GM12878 (cell line): ENCODE data around the gene RGS6. TPM values are rescaled to one million over a fixed set of nuclear protein-coding genes. Genes with fewer than 3 reads are reported as not detected.

ENCODE experiments used
- ATAC-seq: fragments of 200-7000 bp; cut with Tn5 transposase; 3 replicates; pipeline ENCODE4 v1.9.1; 2020; ENCODE audit warnings: mild to moderate bottlenecking, moderate library complexity
- BruUV-seq: library from RNA; stranded (reverse); fragments of 400-500 nt; replicated peaks from 2 replicates; lab custom pipeline; 2021; lab: Mats Ljungman, UMichigan
- CTCF ChIA-PET: fragments of 300-600 bp; sonication (Branson Sonifier 250); formaldehyde crosslinking; extraction: SDS; loops from one replicate; lab custom pipeline; 2021; ENCODE audit warnings: inconsistent platforms; lab: Yijun Ruan, JAX
- POLR2A ChIA-PET: fragments of 350-600 bp; formaldehyde crosslinking; extraction: SDS; loops from one replicate; lab custom pipeline; 2021; ENCODE audit warnings: inconsistent platforms; lab: Charles Lee
- RAD21 ChIA-PET: fragments of 300-600 bp; sonication (Branson Sonifier 250); formaldehyde crosslinking; loops from one replicate; lab custom pipeline; 2023; ENCODE audit warnings: antibody characterized with exemption; ENCODE audit not compliant: unreplicated experiment; lab: Charles Lee
- SMC1A ChIA-PET: fragments of 300-600 bp; sonication (Branson Sonifier 250); formaldehyde crosslinking; loops from one replicate; lab custom pipeline; 2023; ENCODE audit not compliant: unreplicated experiment, uncharacterized antibody; lab: Charles Lee
- DNase-seq: peaks from one replicate; pipeline ENCODE4 v3.0.0-alpha.2; 2011; ENCODE audit warnings: low read depth, low spot score
- FAIRE-seq: peaks from 3 replicates; lab custom pipeline; 2011; peaks lifted over from hg19 to GRCh38; lab: Jason Lieb, UNC
- H2AFZ ChIP-seq: 2 replicates; pipeline ENCODE4 v1.6.0; 2011; ENCODE audit warnings: low read depth, low read length, control low read depth; ENCODE audit not compliant: control insufficient read depth
- H3K27ac ChIP-seq: 2 replicates; pipeline ENCODE4 v1.5.1; 2011; ENCODE audit warnings: control low read depth; ENCODE audit not compliant: control insufficient read depth, insufficient read depth
- H3K27me3 ChIP-seq, 2 experiments: replicated peaks in 1 of 2; 2 replicates each; pipeline versions ENCODE4 v1.6.0 to v1.6.1; 2011; ENCODE audit warnings: low read length in 1 of 2; ENCODE audit not compliant: control insufficient read depth in 2 of 2, insufficient read depth in 2 of 2
- H3K36me3 ChIP-seq, 2 experiments: 2 replicates each; pipeline ENCODE4 v1.5.1; 2011; ENCODE audit warnings: low read length in 1 of 2; ENCODE audit not compliant: control insufficient read depth in 2 of 2, insufficient read depth in 2 of 2
- H3K4me1 ChIP-seq: 2 replicates; pipeline ENCODE4 v1.6.1; 2011; ENCODE audit warnings: mild to moderate bottlenecking, low read length, moderate library complexity, mixed read lengths; ENCODE audit not compliant: control insufficient read depth, insufficient read depth
- H3K4me2 ChIP-seq: 2 replicates; pipeline ENCODE4 v1.6.0; 2011; ENCODE audit warnings: control low read depth; ENCODE audit not compliant: control insufficient read depth, insufficient read depth
- H3K4me3 ChIP-seq: fragments of 200-600 bp; sonication (generic); 2 replicates; pipeline ENCODE4 v1.5.1; 2016
- H3K79me2 ChIP-seq: 2 replicates; pipeline ENCODE4 v1.6.0; 2011; ENCODE audit warnings: low read length; ENCODE audit not compliant: control insufficient read depth, insufficient read depth
- H3K9ac ChIP-seq: 2 replicates; pipeline ENCODE4 v1.8.0; 2011; ENCODE audit warnings: low read length, control low read depth, mixed read lengths; ENCODE audit not compliant: control insufficient read depth, insufficient read depth
- H3K9me3 ChIP-seq: replicated peaks from 3 replicates; pipeline ENCODE4 v1.5.1; 2011; ENCODE audit warnings: mild to moderate bottlenecking, low read length; ENCODE audit not compliant: control insufficient read depth, insufficient read depth
- H4K20me1 ChIP-seq: 2 replicates; pipeline ENCODE4 v1.6.0; 2011; ENCODE audit not compliant: control insufficient read depth, insufficient read depth
- BCL11A ChIP-seq: IDR thresholded peaks from 2 replicates; pipeline ENCODE4 v1.6.1; 2011; ENCODE audit warnings: low read depth, low read length
- CHD2 ChIP-seq: IDR thresholded peaks from 2 replicates; pipeline ENCODE4 v1.6.1; 2011; ENCODE audit warnings: low read depth, low read length, improper control_type of control experiment, borderline replicate concordance
- CHD4 ChIP-seq: fragments of 200-600 bp; sonication (generic); IDR thresholded peaks from 2 replicates; pipeline ENCODE4 v1.6.1; 2016; ENCODE audit warnings: mild to moderate bottlenecking
- EP300 ChIP-seq, 2 experiments: fragments of 150-350 bp in 1 of 2; IDR thresholded peaks; 2 replicates each; pipeline ENCODE4 v1.6.1; 2011 to 2012; ENCODE audit warnings: low read depth in 2 of 2, low read length in 2 of 2, borderline replicate concordance in 1 of 2, improper control_type of control experiment in 1 of 2, inconsistent platforms in 1 of 2; ENCODE audit not compliant: control insufficient read depth in 1 of 2
- JUNB ChIP-seq: IDR thresholded peaks from 2 replicates; pipeline ENCODE4 v1.6.1; 2016; ENCODE audit warnings: antibody characterized with exemption, mild to moderate bottlenecking
- TCF12 ChIP-seq: IDR thresholded peaks from 2 replicates; pipeline ENCODE4 v1.6.1; 2011; ENCODE audit warnings: low read depth, mild to moderate bottlenecking, low read length
- TCF3 ChIP-seq: IDR thresholded peaks from 2 replicates; pipeline ENCODE4 v1.6.1; 2012; ENCODE audit warnings: low read depth, mild to moderate bottlenecking, low read length, borderline replicate concordance; ENCODE audit not compliant: insufficient read depth
- WGBS: methylation state at CpG from one replicate; pipeline ENCODE4 v1.1.6; 2016; ENCODE audit warnings: low lambda C conversion rate; ENCODE audit not compliant: insufficient replicate concordance, insufficient coverage; ENCODE audit errors: missing lambda C conversion rate; 5-methylcytosine and 5-hydroxymethylcytosine counted together
- in situ Hi-C: fragments of 300-500 bp; cut with MboI; formaldehyde crosslinking; loops from 9 replicates; pipeline ENCODE4 v1.14.3; 2018; ENCODE audit warnings: mixed read lengths
- intact Hi-C: fragments of 100-400 bp; cut with micrococcal nuclease; formaldehyde crosslinking; loops from one replicate; pipeline ENCODE4 v1.14.2; 2022; ENCODE audit not compliant: unreplicated experiment
- polyA plus RNA-seq, 11 experiments: library from polyadenylated mRNA; depleted of rRNA in 4 of 11; unstranded in 6 of 11; stranded (reverse) in 5 of 11; fragments of >200 nt; fragmentation: Nextera tagmentation in 4 of 11; fragmentation: Illumina TruSeq in 1 of 11; extraction: Ambion mirVana in 4 of 11; extraction: Trizol in 1 of 11; gene quantifications; 1 replicate in 1 of 11; 2 replicates in 10 of 11; pipeline versions ENCODE4 v1.2.1 to v1.2.3, GENCODE V29; 2011 to 2016; ENCODE audit warnings: inconsistent platforms in 2 of 11, missing spikeins in 2 of 11, low read depth in 1 of 11
- total RNA-seq, 4 experiments: library from RNA; depleted of rRNA in 3 of 4; stranded (reverse); fragments of >200 nt in 3 of 4; fragmentation: Illumina TruSeq in 1 of 4; extraction: Trizol in 1 of 4; gene quantifications; 2 replicates each; pipeline versions ENCODE4 v1.2.1 to v1.2.3, GENCODE V29; 2013 to 2021
- TF ChIP-seq, protein P1 (sequence below): fragments of 450-650 bp; conservative IDR thresholded peaks from 2 replicates; pipeline ENCODE4 v1.6.1; 2017; ENCODE audit warnings: mild to moderate bottlenecking, moderate library complexity

The RGS6 gene
- total and polyA plus RNA-seq, 10 of the 15 experiments (the other 5 are each of a cell fraction or from before 2014, with no cell fraction given) = 3.9 to 18.1 (median 12.4) TPM

DNA sequence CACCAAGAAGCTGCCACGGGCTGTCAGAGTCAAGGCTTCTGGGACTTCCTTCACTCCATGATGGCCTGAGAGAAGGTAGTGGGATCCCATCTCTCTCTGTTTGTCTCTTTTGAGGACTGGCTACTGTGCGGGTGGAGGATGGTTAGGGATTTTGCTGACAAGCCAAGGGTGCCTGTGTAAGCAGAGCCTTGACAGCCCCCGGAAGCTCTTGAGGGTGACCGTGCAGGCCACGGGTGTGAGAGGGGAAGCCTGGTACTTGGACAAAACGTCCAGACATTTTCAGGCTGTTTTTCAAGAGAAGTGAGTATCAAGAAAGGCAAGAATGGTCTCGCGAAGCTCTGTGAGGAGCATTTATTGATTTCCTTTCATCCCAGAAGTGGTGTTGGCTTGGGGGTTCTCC lies 609.3 kb downstream of the RGS6 start:
- no peaks in the 10 kb centered on the region for H4K20me1 ChIP-seq
- FAIRE-seq (no peak), ATAC-seq (no peak), DNase-seq (no peak)
- no peaks in the 10 kb centered on the region for H3K36me3 ChIP-seq
- H2AFZ ChIP-seq = no peak overlapping the region
- no peaks in the 10 kb centered on the region for H3K79me2 ChIP-seq
- intact Hi-C loops = no loop called here
- H3K27ac ChIP-seq = no peak overlapping the region
- H3K27me3 ChIP-seq = no peaks in the 10 kb centered on the region
- in situ Hi-C loops = no loop called here
- BruUV-seq = no TSS peak
- H3K4me2 ChIP-seq = no peak overlapping the region
- POLR2A ChIA-PET = no interaction called here
- 75% methylated on average over 8 of the region's 8 CpGs for WGBS
- no peak overlapping the region for H3K4me3 ChIP-seq
- no peaks in the 10 kb centered on the region for H3K9me3 ChIP-seq
- no peaks in the 10 kb centered on the region for H3K4me1 ChIP-seq
- RAD21 ChIA-PET = interaction anchor here (1.5 to 1.6 kb wide), 2 partner anchors 17 to 362 kb away, joined by 4 to 5 read pairs; no protein-coding TSS in a partner anchor
- CTCF ChIA-PET = interaction anchor here (0.7 to 1.1 kb wide), 2 partner anchors 73 to 409 kb away, joined by 3 read pairs; no protein-coding TSS in a partner anchor
- SMC1A ChIA-PET = interaction anchor here (0.7 to 1.4 kb wide), 6 partner anchors 10 to 84 kb away, joined by 3 to 4 read pairs (median 3); no protein-coding TSS in a partner anchor
- H3K9ac ChIP-seq = no peak overlapping the region
- TF ChIP-seq CHD4 (no peak), BCL11A (no peak), CHD2 (no peak), JUNB (no peak), TCF3 (no peak), TCF12 (no peak), EP300 (IDR thresholded peaks at IDR 0.05; ENCODE audit: borderline replicate concordance in 1 of 2, control insufficient read depth in 1 of 2, low read depth in 2 of 2, low read length in 2 of 2) (no peak)
- TF ChIP-seq, protein P1, sequence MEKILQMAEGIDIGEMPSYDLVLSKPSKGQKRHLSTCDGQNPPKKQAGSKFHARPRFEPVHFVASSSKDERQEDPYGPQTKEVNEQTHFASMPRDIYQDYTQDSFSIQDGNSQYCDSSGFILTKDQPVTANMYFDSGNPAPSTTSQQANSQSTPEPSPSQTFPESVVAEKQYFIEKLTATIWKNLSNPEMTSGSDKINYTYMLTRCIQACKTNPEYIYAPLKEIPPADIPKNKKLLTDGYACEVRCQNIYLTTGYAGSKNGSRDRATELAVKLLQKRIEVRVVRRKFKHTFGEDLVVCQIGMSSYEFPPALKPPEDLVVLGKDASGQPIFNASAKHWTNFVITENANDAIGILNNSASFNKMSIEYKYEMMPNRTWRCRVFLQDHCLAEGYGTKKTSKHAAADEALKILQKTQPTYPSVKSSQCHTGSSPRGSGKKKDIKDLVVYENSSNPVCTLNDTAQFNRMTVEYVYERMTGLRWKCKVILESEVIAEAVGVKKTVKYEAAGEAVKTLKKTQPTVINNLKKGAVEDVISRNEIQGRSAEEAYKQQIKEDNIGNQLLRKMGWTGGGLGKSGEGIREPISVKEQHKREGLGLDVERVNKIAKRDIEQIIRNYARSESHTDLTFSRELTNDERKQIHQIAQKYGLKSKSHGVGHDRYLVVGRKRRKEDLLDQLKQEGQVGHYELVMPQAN = no peak
